Keratinocyte (primary cell): ENCODE data around the gene KRTAP8-1. TPM values are rescaled to one million over a fixed set of nuclear protein-coding genes. Genes with fewer than 3 reads are reported as not detected.

Source experiments
- DNase-seq: peaks from one replicate; pipeline ENCODE4 v3.0.0-alpha.2; 2011; ENCODE audit warnings: low read depth, missing footprints, low spot score
- FAIRE-seq: peaks from 2 replicates; lab custom pipeline; 2011; peaks lifted over from hg19 to GRCh38; lab: Jason Lieb, UNC
- H2AFZ ChIP-seq: 2 replicates; pipeline ENCODE4 v1.6.0; 2012; ENCODE audit warnings: low read length, control low read depth, inconsistent platforms; ENCODE audit not compliant: control insufficient read depth
- H3K27ac ChIP-seq: 2 replicates; pipeline ENCODE4 v1.5.1; 2011; ENCODE audit warnings: low read length; ENCODE audit not compliant: control insufficient read depth, insufficient read depth
- H3K27me3 ChIP-seq: 3 replicates; pipeline ENCODE4 v1.6.0; 2011; ENCODE audit warnings: low read length; ENCODE audit not compliant: control insufficient read depth, insufficient read depth; ENCODE audit errors: extremely low read depth
- H3K36me3 ChIP-seq, 2 experiments: 2 replicates in 1 of 2; 3 replicates in 1 of 2; pipeline ENCODE4 v1.5.1; 2011; ENCODE audit warnings: low read length in 2 of 2, mild to moderate bottlenecking in 1 of 2; ENCODE audit not compliant: control insufficient read depth in 2 of 2, insufficient read depth in 2 of 2; ENCODE audit errors: extremely low read depth in 1 of 2
- H3K4me1 ChIP-seq: 3 replicates; pipeline ENCODE4 v1.5.1; 2011; ENCODE audit warnings: low read length; ENCODE audit not compliant: control insufficient read depth, insufficient read depth; ENCODE audit errors: extremely low read depth
- H3K4me2 ChIP-seq: 3 replicates; pipeline ENCODE4 v1.6.0; 2011; ENCODE audit warnings: low read depth, low read length; ENCODE audit not compliant: control insufficient read depth, insufficient read depth; ENCODE audit errors: extremely low read depth
- H3K4me3 ChIP-seq, 3 experiments: fragments of 200-600 bp in 1 of 3; sonication (generic) in 1 of 3; 2 replicates in 2 of 3; 3 replicates in 1 of 3; pipeline ENCODE4 v1.5.1; 2011 to 2016; ENCODE audit warnings: low read length in 3 of 3, mild to moderate bottlenecking in 3 of 3, control low read depth in 2 of 3, inconsistent platforms in 1 of 3, low read depth in 1 of 3, mixed read lengths in 1 of 3, mixed run types in 1 of 3, moderate library complexity in 1 of 3; ENCODE audit not compliant: control insufficient read depth in 2 of 3, insufficient read depth in 2 of 3; ENCODE audit errors: extremely low read depth in 1 of 3
- H3K79me2 ChIP-seq: 2 replicates; pipeline ENCODE4 v1.6.0; 2012; ENCODE audit warnings: low read length; ENCODE audit not compliant: control insufficient read depth, insufficient read depth
- H3K9ac ChIP-seq: 3 replicates; pipeline ENCODE4 v1.6.0; 2011; ENCODE audit warnings: low read length; ENCODE audit not compliant: control insufficient read depth, insufficient read depth; ENCODE audit errors: extremely low read depth
- H3K9me1 ChIP-seq: 3 replicates; pipeline ENCODE4 v1.6.0; 2011; ENCODE audit warnings: low read length; ENCODE audit not compliant: control insufficient read depth, insufficient read depth; ENCODE audit errors: extremely low read depth
- H3K9me3 ChIP-seq: 2 replicates; pipeline ENCODE4 v1.5.1; 2012; ENCODE audit warnings: low read depth, low read length; ENCODE audit not compliant: control insufficient read depth
- H4K20me1 ChIP-seq: 3 replicates; pipeline ENCODE4 v1.6.0; 2011; ENCODE audit warnings: low read length; ENCODE audit not compliant: control insufficient read depth, insufficient read depth; ENCODE audit errors: extremely low read depth
- CTCF ChIP-seq, 3 experiments: IDR thresholded peaks in 1 of 3; conservative IDR thresholded peaks in 1 of 3; optimal IDR thresholded peaks in 1 of 3; 2 replicates in 2 of 3; 3 replicates in 1 of 3; pipeline versions ENCODE3 to v1.5.1; 2011; ENCODE audit warnings: low read length in 3 of 3, mild to moderate bottlenecking in 3 of 3, moderate library complexity in 2 of 3, control low read depth in 1 of 3, inconsistent platforms in 1 of 3; ENCODE audit not compliant: insufficient read depth in 2 of 3; ENCODE audit errors: extremely low read depth in 1 of 3
- EZH2 ChIP-seq: IDR thresholded peaks from one replicate; pipeline ENCODE4 v1.6.1; 2012; ENCODE audit warnings: inconsistent platforms, mild to moderate bottlenecking, low read length, moderate library complexity
- dilution Hi-C: fragments of 300-500 bp; cut with MboI; formaldehyde crosslinking; loops from one replicate; pipeline ENCODE4 v1.7.0; 2020; ENCODE audit warnings: low sequenced_read_pairs; ENCODE audit not compliant: extremely low pct_ligation_motif_present
- polyA plus RNA-seq, 5 experiments: library from polyadenylated mRNA; depleted of rRNA in 3 of 5; stranded (reverse) in 3 of 5; stranded (forward) in 1 of 5; unstranded in 1 of 5; fragments of >200 nt; gene quantifications; 1 replicate in 1 of 5; 2 replicates in 3 of 5; 3 replicates in 1 of 5; pipeline versions ENCODE4 v1.2.1 to v1.2.3, GENCODE V29; 2011 to 2012; ENCODE audit warnings: missing spikeins in 2 of 5, low read depth in 1 of 5, low replicate concordance in 1 of 5
- small RNA-seq, 3 experiments: library from RNA; depleted of rRNA; stranded (forward); fragments of <200 nt; gene quantifications; one replicate each; pipeline ENCODE3, GENCODE V24; 2012; ENCODE audit warnings: low read depth in 3 of 3, low replicate concordance in 1 of 3; ENCODE audit not compliant: insufficient read length in 3 of 3

KRTAP8-1 gene
- polyA plus RNA-seq, 1 donor (not counting 4 experiments of a cell fraction or from before 2014, with no cell fraction given) = not detected

- no peak overlapping the region for H3K27ac ChIP-seq
- TF ChIP-seq EZH2 (no peak), CTCF (optimal IDR thresholded peaks at IDR 0.05 in 1 of 3, IDR thresholded peaks at IDR 0.05 in 1 of 3, conservative IDR thresholded peaks at IDR 0.05 in 1 of 3; ENCODE audit: extremely low read depth in 1 of 3, insufficient read depth in 2 of 3, low read length in 3 of 3) (no peak)
- no peak overlapping the region for H3K9ac ChIP-seq
- no peak for FAIRE-seq
- H3K27me3 ChIP-seq = no peaks in the 10 kb centered on the region
- no peaks in the 10 kb centered on the region for H3K4me1 ChIP-seq
- no peaks in the 10 kb centered on the region for H3K9me3 ChIP-seq
- H2AFZ ChIP-seq = no peak overlapping the region
- DNase-seq = no peak
- H3K36me3 ChIP-seq = no peaks in the 10 kb centered on the region
- dilution Hi-C loops = no loop called here
- H3K79me2 ChIP-seq = no peaks in the 10 kb centered on the region
- H4K20me1 ChIP-seq = no peaks in the 10 kb centered on the region
- no peak overlapping the region for H3K4me3 ChIP-seq
- H3K9me1 ChIP-seq = no peaks in the 10 kb centered on the region
- H3K4me2 ChIP-seq = no peak overlapping the region
These were observed 33.8 kb downstream of the KRTAP8-1 start for GRCh38 chr21:30779249-30779648.

GRCh38 chr21:30769724-30770431 is 43.2 kb downstream of the KRTAP8-1 start:
- no peaks in the 10 kb centered on the region for H3K36me3 ChIP-seq
- no peaks in the 10 kb centered on the region for H4K20me1 ChIP-seq
- peak overlapping the region; percentile 23 for H3K4me2 ChIP-seq
- peak overlapping the region; percentile 51 for H3K27ac ChIP-seq
- no peaks in the 10 kb centered on the region for H3K79me2 ChIP-seq
- no peaks in the 10 kb centered on the region for H3K9me1 ChIP-seq
- H2AFZ ChIP-seq = peak overlapping the region; percentile 16
- H3K27me3 ChIP-seq = no peaks in the 10 kb centered on the region
- DNase-seq (peak; percentile 13), FAIRE-seq (no peak)
- dilution Hi-C loops = no loop called here
- H3K4me1 ChIP-seq = peaks cover 6% of the 10 kb centered on the region
- TF ChIP-seq CTCF (optimal IDR thresholded peaks at IDR 0.05 in 1 of 3, IDR thresholded peaks at IDR 0.05 in 1 of 3, conservative IDR thresholded peaks at IDR 0.05 in 1 of 3; ENCODE audit: extremely low read depth in 1 of 3, insufficient read depth in 2 of 3, low read length in 3 of 3) (no peak), EZH2 (no peak)
- H3K4me3 ChIP-seq = no peak overlapping the region
- no peaks in the 10 kb centered on the region for H3K9me3 ChIP-seq
- no peak overlapping the region for H3K9ac ChIP-seq

Small RNA genes within 50 kb of the gene (small RNA-seq; reads per million reads assigned to genes)
- gene AP000244.1 (0 reads per million in 3 experiments), gene KRTAP8-2P (0 reads per million in 3 experiments), gene KRTAP8-3P (0 reads per million in 3 experiments)

Other genes starting within 250 kb of the KRTAP8-1 start
- not detected in 3 replicates for gene KRTAP22-2, start 222.9 kb downstream of the KRTAP8-1 start, polyA plus RNA-seq
- gene KRTAP6-3, start 220.8 kb downstream of the KRTAP8-1 start, polyA plus RNA-seq = not detected in 3 replicates
- gene KRTAP6-2, start 214.4 kb downstream of the KRTAP8-1 start, polyA plus RNA-seq = not detected in 3 replicates
- gene KRTAP22-1, start 212.2 kb downstream of the KRTAP8-1 start, polyA plus RNA-seq = not detected in 3 replicates
- not detected in 3 replicates for gene KRTAP6-1, start 199.3 kb downstream of the KRTAP8-1 start, polyA plus RNA-seq
- gene KRTAP20-1, start 196.8 kb downstream of the KRTAP8-1 start, polyA plus RNA-seq = not detected in 3 replicates
- gene KRTAP20-4, start 192.6 kb downstream of the KRTAP8-1 start, polyA plus RNA-seq = not detected in 3 replicates
- not detected in 3 replicates for gene KRTAP20-2, start 178.1 kb downstream of the KRTAP8-1 start, polyA plus RNA-seq
- gene KRTAP20-3, start 170.4 kb downstream of the KRTAP8-1 start, polyA plus RNA-seq = not detected in 3 replicates
- not detected in 3 replicates for gene KRTAP21-3, start 94.5 kb downstream of the KRTAP8-1 start, polyA plus RNA-seq
- not detected in 3 replicates for gene KRTAP21-2, start 66.0 kb downstream of the KRTAP8-1 start, polyA plus RNA-seq
- not detected in 3 replicates for gene KRTAP21-1, start 57.8 kb downstream of the KRTAP8-1 start, polyA plus RNA-seq
- gene KRTAP7-1, start 16.5 kb upstream of the KRTAP8-1 start, polyA plus RNA-seq = not detected in 3 replicates
- gene KRTAP11-1, start 68.3 kb upstream of the KRTAP8-1 start, polyA plus RNA-seq = not detected in 3 replicates
- gene KRTAP19-8, start 225.2 kb upstream of the KRTAP8-1 start, polyA plus RNA-seq = not detected in 3 replicates